Stimulated activated naive CD8-positive, alpha-beta T cell treated with anti-CD3 and anti-CD28 coated beads, Interleukin-15, Interleukin-2, amounts not matched to agents 100 ng/mL and 50 ng/mL, for 24 hours (primary cell): ENCODE results near the gene TMSB10.
A peak's percentile ranks its signal among the peaks of the same experiment; 100 is the strongest.
"Not testable (repeated sequence)": the region's sequence is repeated elsewhere in the genome, so short reads cannot be mapped to it uniquely, and the experiment has no call there.

ENCODE experiments used
- H3K27ac Mint-ChIP-seq: one replicate; pipeline ENCODE4 v1.8.0; 2021; ENCODE audit warnings: mild to moderate bottlenecking, mixed read lengths
- H3K27me3 Mint-ChIP-seq: one replicate; pipeline ENCODE4 v1.8.0; 2021; ENCODE audit warnings: mixed read lengths
- H3K36me3 Mint-ChIP-seq: one replicate; pipeline ENCODE4 v1.8.0; 2021; ENCODE audit warnings: low read depth, mixed read lengths
- H3K4me1 Mint-ChIP-seq: one replicate; pipeline ENCODE4 v1.8.0; 2021; ENCODE audit warnings: low read depth, mixed read lengths
- H3K4me3 Mint-ChIP-seq: one replicate; pipeline ENCODE4 v1.8.0; 2021; ENCODE audit warnings: mild to moderate bottlenecking, mixed read lengths
- H3K9me3 Mint-ChIP-seq: one replicate; pipeline ENCODE4 v1.8.0; 2021; ENCODE audit warnings: mixed read lengths

TMSB10 gene

DNA sequence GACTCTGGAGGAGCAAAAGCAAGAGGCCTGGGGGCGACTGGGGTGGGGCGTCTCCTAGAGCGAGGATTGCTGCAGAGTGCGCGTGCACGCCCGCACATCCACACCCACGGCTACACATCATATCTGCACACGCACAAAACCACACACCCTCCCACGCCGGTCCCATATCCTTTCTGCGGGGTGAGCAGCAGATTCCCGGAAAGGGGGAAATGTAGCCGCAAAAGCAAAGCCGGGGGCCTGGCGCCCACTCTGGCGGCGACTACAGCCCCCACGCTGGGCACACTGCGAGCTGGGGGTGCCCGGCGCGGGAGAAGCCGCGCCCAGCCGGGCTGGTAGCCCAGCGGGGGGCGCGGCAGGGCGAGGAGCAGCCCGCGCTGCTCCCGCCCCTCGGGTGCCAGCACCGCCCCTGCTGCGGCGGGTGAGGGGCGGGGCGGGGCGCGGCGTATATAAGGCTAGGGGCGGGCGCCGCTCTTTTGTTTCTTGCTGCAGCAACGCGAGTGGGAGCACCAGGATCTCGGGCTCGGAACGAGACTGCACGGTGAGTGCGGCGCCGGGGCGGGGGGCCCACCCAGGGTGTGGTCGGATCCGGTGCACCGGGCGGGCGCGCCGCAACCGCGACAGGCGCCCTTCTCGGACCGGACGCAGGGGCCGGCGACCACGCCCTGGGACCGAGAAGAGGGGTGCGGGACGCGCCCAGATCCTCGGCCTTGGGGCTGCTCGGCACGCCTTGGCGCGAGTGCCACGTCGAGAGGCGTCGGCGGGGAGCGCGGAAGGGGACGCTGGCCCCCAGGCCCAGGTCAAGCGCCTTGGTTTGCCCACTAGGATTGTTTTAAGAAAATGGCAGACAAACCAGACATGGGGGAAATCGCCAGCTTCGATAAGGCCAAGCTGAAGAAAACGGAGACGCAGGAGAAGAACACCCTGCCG lies at the start of gene TMSB10:
TMSB10 (plus strand) TSS at position 476 of the 927 bp plus-strand sequence.
- Mint-ChIP-seq H3K27me3 (no peaks in the 10 kb centered on the region), H3K4me3 (peak within 1 kb of the TSS; percentile 89), H3K4me1 (peaks cover 78% of the 10 kb centered on the region), H3K27ac (peak within 1 kb of the TSS; percentile 89), H3K9me3 (peaks cover 11% of the 10 kb centered on the region), H3K36me3 (peaks cover 42% of the 10 kb centered on the region)

DNA sequence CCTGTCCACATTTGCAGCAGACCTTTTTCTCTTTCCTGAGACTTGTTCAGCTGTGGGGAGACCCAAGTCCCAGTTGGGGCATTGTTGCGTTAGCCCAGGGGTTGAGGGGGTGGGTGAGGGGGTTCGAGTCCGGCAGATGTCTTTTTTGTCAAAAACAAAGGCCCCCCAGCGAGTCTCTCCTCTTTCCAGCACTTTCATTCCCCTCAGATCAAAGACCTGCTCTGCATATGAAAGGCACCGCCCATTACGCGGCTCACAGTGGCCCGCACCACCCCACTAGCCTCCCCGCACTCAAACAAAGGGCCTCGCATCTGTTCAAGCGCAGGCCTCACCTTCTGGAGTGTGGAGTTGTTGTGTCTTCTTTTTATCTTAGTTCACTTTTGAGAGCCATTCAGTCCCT lies 49.7 kb upstream of the TMSB10 start:
- no peaks in the 10 kb centered on the region for H3K27me3 Mint-ChIP-seq
- H3K4me1 Mint-ChIP-seq: peaks cover 94% of the 10 kb centered on the region
- H3K4me3 Mint-ChIP-seq: peak overlapping the region; percentile 72
- peaks cover 53% of the 10 kb centered on the region for H3K36me3 Mint-ChIP-seq
- peaks cover 14% of the 10 kb centered on the region for H3K9me3 Mint-ChIP-seq
- H3K27ac Mint-ChIP-seq: peak overlapping the region; percentile 92

DNA sequence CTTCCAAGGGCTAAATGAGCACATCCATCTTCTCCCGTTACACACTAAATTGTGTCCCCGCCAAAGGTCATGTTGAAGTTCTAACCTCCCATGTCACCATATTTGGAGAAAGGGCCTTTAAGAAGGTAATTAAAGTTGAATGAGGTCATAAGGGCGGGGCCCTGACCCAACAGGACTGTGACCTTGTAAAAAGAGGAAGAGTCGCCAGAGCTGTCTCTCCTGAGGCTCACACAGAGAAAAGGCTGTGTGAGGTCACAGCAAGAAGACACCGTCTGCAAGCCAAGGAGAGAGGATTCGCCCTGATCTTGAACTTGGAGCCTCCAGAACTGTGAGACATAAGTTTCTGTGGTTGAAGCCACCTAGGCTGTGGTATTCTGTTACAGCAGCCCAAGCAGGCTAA lies 48.7 kb upstream of the TMSB10 start:
- no peaks in the 10 kb centered on the region for H3K27me3 Mint-ChIP-seq
- peaks cover 92% of the 10 kb centered on the region for H3K4me1 Mint-ChIP-seq
- H3K27ac Mint-ChIP-seq: peak overlapping the region; percentile 92
- peaks cover 14% of the 10 kb centered on the region for H3K9me3 Mint-ChIP-seq
- peaks cover 45% of the 10 kb centered on the region for H3K36me3 Mint-ChIP-seq
- H3K4me3 Mint-ChIP-seq: peak overlapping the region; percentile 72

DNA sequence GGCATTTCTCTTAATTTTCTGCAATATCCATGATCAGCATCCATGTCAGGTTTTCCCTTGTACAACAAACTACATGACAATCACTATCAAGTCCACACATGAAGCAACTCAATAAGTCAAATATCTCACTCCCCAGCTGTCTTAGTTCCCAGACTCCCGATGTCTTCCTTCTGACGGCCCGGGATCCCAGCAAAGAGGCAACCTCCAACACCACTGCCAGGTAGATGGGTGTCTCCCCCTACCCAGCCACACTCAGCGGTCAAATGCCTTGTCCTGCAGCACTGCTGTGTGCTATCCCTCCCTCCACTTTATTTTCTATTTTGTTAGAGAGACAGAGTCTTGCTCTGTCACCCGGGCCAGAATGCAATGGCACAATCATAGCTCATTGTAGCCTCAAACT lies 47.9 kb upstream of the TMSB10 start:
- peaks cover 13% of the 10 kb centered on the region for H3K9me3 Mint-ChIP-seq
- peak overlapping the region; percentile 1 for H3K4me3 Mint-ChIP-seq
- H3K36me3 Mint-ChIP-seq: peaks cover 37% of the 10 kb centered on the region
- no peaks in the 10 kb centered on the region for H3K27me3 Mint-ChIP-seq
- peak overlapping the region; percentile 92 for H3K27ac Mint-ChIP-seq
- H3K4me1 Mint-ChIP-seq: peaks cover 92% of the 10 kb centered on the region

DNA sequence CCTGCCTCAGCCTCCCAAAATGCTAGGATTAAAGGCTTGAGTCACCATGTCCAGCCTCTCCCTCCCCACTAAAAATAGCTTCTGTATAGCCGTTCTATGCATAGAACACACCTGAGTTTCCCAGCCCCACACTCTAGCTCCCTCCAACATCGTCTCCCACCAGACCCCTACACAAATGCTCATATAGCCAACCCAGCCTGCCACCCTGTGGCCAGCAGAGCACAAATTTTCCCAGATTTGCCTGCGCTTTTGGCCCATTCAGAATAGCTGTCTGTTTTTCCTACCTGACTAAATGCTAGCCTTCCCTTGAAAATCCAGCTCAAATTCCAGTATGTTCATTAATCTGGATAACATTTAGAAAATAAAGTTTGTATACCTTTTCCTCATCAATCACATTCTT lies 47.3 kb upstream of the TMSB10 start:
- Mint-ChIP-seq H3K27ac (peak overlapping the region; percentile 38), H3K9me3 (peaks cover 8% of the 10 kb centered on the region), H3K27me3 (no peaks in the 10 kb centered on the region), H3K36me3 (peaks cover 31% of the 10 kb centered on the region), H3K4me1 (peaks cover 92% of the 10 kb centered on the region), H3K4me3 (peak overlapping the region; percentile 1)

DNA sequence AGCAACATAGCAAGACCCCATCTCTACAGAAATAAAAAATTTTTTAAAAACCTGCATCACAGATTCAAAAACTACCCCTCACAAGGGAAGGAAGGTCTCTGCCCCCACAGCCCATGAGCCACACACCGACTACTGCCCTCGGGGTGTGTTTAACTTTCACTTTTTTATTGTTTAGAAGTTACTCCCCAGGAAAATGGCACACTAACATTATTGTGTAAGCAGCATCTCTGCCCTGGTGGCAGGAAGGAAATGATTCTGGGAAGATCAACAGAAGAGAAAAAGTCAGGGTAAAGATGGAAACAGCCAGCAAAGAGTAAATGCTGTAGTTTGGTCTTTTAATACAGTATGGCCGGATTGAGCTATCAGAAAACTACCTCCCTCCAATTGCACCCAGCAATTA lies 46.5 kb upstream of the TMSB10 start:
- no peaks in the 10 kb centered on the region for H3K27me3 Mint-ChIP-seq
- H3K4me3 Mint-ChIP-seq: peak overlapping the region; percentile 33
- H3K4me1 Mint-ChIP-seq: peaks cover 93% of the 10 kb centered on the region
- H3K36me3 Mint-ChIP-seq: peaks cover 30% of the 10 kb centered on the region
- peaks cover 5% of the 10 kb centered on the region for H3K9me3 Mint-ChIP-seq
- H3K27ac Mint-ChIP-seq: peak overlapping the region; percentile 69

DNA sequence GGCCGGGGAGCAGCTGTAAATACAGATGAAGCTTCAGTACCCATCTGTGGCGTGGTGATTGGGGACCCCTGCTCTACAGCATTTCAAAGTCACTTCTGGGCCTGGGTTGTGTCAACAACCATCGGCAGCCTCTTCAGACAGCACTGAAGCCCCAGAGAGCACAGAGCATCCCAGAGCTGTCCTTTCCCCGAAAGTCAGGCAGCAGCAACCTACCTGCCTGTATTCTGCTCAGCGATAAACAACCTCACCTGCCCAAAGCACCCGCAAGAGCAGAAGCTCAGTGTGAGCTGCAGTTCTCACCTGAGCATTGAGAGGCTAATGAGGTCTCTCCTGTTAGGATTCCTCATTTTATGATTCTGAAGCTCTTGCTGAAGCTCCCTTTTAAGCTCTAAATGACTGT lies 43.9 kb upstream of the TMSB10 start:
- no peaks in the 10 kb centered on the region for H3K27me3 Mint-ChIP-seq
- H3K9me3 Mint-ChIP-seq: no peaks in the 10 kb centered on the region
- peaks cover 17% of the 10 kb centered on the region for H3K36me3 Mint-ChIP-seq
- peak overlapping the region; percentile 48 for H3K4me3 Mint-ChIP-seq
- H3K27ac Mint-ChIP-seq: peak overlapping the region; percentile 6
- peaks cover 91% of the 10 kb centered on the region for H3K4me1 Mint-ChIP-seq

DNA sequence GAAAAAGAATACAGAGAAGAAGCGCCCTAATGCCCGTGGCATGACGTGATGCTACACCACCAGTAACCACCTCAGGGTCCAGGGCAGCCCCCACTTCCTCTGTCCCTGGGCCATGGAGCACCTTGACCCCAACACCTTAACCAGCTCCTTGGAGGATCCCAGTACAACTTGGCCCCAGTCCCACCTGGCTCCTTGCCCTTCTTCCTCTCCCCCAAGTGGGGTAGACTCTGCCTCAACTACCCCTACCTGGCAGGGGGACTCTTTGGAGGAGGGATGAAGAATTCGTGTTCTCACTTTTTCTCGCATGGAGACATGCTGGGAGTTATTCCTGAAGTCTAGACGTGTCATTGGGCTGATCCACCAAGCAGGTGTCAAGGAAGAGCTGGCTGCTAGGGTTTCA lies 43.5 kb upstream of the TMSB10 start:
- H3K9me3 Mint-ChIP-seq: no peaks in the 10 kb centered on the region
- peaks cover 91% of the 10 kb centered on the region for H3K4me1 Mint-ChIP-seq
- H3K27me3 Mint-ChIP-seq: no peaks in the 10 kb centered on the region
- peak overlapping the region; percentile 6 for H3K27ac Mint-ChIP-seq
- peaks cover 13% of the 10 kb centered on the region for H3K36me3 Mint-ChIP-seq
- peak overlapping the region; percentile 48 for H3K4me3 Mint-ChIP-seq

DNA sequence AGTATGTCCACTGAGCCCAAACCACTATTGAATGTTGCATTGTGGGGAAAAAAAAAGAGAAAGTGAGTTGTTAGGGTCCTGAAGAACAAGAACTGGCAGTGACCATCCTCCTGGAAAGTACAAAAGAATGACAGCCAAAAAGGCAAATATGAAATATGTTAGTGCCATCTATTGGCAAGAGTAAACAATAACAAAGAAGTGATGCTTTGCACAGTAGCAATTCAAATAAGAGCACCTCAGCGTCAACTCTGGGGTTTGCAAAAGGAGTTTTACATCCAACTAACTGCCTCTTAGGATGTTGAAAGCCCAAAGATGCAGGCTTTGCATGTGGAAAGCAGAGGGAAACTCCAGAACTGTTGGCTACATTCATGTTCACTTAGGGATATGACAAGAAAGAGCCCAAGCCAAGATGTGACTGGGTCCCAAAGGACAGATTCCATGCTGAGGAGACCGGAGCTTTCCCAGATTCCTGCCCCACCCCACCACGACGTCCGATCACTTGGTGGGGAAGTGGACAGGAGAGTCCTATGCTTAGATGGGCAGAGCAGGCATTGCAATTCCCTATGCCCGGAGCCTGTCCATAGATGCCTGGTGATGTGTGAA lies 40.2 kb upstream of the TMSB10 start:
- Mint-ChIP-seq H3K27ac (peak overlapping the region; percentile 63), H3K27me3 (no peaks in the 10 kb centered on the region), H3K4me1 (peaks cover 81% of the 10 kb centered on the region), H3K4me3 (no peak overlapping the region), H3K36me3 (peaks cover 23% of the 10 kb centered on the region), H3K9me3 (no peaks in the 10 kb centered on the region)

DNA sequence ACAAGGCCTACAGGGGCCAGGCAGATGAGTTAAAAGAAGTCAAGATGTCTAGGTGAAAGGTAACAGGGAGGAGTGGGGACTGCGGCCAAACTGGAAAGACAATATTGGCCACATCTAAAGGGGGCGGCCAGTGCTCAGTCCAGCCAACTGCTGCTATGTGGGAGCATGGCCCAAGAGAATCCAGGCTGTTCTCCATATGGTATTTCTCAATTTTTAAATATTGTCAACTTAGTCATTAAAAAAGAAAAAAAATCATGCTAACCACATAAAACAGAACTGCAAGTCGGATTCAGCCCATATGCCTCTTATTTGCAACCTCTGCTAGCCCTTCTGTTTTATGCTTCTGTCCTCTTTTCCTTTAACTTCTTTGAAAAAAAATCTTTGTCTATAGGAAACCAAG lies 39.3 kb upstream of the TMSB10 start:
- Mint-ChIP-seq H3K4me1 (peaks cover 83% of the 10 kb centered on the region), H3K4me3 (no peak overlapping the region), H3K36me3 (peaks cover 29% of the 10 kb centered on the region), H3K9me3 (no peaks in the 10 kb centered on the region), H3K27ac (no peak overlapping the region), H3K27me3 (no peaks in the 10 kb centered on the region)

DNA sequence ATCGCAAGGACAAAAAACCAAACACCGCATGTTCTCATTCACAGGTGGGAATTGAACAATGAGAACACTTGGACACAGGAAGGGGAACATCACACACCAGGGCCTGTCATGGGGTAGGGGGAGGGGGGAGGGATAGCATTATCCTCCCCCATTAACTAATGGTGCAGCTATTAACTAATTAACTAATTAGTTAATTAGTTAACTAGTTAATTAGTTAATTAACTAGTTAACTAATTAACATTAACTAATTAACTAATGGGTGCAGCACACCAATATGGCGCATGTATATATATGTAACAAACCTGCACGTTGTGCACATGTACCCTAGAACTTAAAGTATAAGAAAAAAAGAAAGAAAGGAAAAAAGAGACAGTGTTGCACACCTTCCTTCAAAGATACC lies 37.1 kb upstream of the TMSB10 start:
- not testable (repeated sequence) for H3K9me3 Mint-ChIP-seq, H3K27me3 Mint-ChIP-seq, H3K4me3 Mint-ChIP-seq, H3K27ac Mint-ChIP-seq
- peaks cover 74% of the 10 kb centered on the region for H3K4me1 Mint-ChIP-seq
- peaks cover 33% of the 10 kb centered on the region for H3K36me3 Mint-ChIP-seq

DNA sequence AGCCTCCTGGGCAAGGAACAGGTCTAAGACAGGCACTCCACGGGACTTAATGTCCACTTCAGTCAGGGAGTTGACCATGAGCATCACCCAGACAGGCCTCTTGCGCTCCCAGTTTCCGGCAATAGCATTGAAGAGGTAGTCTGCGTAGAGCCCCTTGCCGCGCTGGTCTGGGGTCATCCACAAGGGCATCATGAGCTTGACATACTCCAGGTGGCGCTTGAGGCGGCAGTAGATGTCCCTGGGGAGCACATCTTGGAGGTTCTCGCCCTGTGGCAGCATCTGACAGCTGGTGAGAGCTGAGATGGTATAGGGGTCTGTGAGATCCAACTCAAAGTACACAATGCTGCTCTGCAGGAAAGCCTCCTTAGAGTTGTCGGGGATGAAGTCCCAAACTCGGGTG lies 35.1 kb upstream of the TMSB10 start:
- H3K27me3 Mint-ChIP-seq: no peaks in the 10 kb centered on the region
- peaks cover 42% of the 10 kb centered on the region for H3K36me3 Mint-ChIP-seq
- no peak overlapping the region for H3K4me3 Mint-ChIP-seq
- H3K9me3 Mint-ChIP-seq: no peaks in the 10 kb centered on the region
- H3K4me1 Mint-ChIP-seq: peaks cover 78% of the 10 kb centered on the region
- H3K27ac Mint-ChIP-seq: peak overlapping the region; percentile 28

DNA sequence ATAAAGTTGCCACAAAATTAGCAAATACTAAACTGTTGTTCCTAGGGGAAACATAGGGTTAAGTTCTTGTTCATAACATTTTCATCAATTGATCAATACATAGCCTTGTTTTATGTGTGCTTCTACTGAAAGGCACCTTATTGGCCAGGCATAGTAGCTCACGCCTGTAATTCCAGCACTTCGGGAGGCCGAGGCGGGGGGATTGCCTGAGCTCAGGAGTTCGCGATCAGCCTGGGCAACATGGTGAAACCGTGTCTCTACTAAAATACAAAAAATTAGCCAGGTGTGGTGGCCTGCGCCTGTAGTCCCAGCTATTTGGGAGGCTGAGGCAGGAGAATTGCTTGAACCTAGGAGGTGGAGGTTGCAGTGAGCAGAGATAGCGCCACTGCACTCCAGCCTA lies 32.8 kb upstream of the TMSB10 start:
- H3K9me3 Mint-ChIP-seq, H3K4me3 Mint-ChIP-seq, H3K27ac Mint-ChIP-seq, H3K27me3 Mint-ChIP-seq: not testable (repeated sequence)
- H3K4me1 Mint-ChIP-seq: peaks cover 81% of the 10 kb centered on the region
- peaks cover 48% of the 10 kb centered on the region for H3K36me3 Mint-ChIP-seq

DNA sequence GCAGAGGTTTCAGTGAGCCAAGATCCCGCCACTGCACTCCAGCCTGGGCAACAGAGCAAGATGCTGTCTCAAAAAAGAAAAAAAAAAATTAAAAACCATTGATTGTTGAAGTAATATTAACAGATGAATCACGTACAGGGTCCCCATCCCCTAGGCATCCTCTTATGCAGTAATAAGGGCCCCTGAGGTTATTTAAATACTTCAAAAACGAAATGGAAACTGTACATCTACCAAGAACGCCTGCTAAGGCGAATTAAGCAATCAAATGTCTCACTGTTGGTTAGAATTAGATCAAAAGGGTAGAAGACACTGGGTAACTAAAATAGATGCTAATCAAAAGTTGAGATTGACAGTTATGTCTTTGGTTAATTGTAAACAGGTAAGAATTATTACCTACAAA lies 32.1 kb upstream of the TMSB10 start:
- H3K9me3 Mint-ChIP-seq: no peaks in the 10 kb centered on the region
- H3K36me3 Mint-ChIP-seq: peaks cover 46% of the 10 kb centered on the region
- H3K4me1 Mint-ChIP-seq: peaks cover 83% of the 10 kb centered on the region
- no peaks in the 10 kb centered on the region for H3K27me3 Mint-ChIP-seq
- peak overlapping the region; percentile 35 for H3K4me3 Mint-ChIP-seq
- peak overlapping the region; percentile 43 for H3K27ac Mint-ChIP-seq

DNA sequence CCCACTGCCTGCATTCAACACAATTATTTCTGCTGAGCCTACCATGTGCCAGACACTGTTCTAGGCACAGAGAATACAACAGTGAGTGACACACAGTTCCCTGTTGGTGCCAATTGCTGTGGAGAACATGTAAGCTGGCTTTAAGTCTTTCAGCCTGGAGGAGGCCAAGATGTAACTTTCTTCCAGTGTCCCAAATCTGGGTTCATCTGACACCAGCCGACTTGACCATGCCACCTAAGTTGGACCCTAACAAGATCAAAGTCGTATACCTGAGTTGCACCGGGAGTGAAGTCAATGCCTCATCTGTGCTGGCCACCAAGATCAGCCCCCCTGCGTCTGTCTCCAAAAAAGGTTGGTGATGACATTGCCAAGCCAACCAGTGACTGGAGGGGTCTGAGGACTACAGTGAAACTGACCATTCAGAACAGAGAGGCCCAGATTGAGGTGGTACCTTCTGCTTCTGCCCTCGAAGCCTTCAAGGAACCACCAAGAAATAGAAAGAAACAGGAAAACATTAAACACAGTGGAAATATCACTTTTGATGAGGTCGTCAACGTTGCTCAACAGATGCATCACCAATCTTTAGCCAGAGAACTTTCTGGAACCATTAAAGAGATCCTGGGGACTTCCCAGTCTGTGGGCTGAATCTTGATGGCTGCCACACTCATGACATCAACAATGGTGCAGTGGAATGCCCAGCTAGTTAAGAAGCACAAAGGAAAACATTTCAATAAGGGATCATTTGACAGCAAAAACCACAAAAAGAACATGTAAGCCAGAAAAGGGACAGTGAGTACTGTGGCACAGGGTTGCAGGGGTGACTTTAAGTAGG lies 30.9 kb upstream of the TMSB10 start:
- Mint-ChIP-seq H3K27ac (peak overlapping the region; percentile 95), H3K9me3 (no peaks in the 10 kb centered on the region), H3K36me3 (peaks cover 41% of the 10 kb centered on the region), H3K4me3 (peak overlapping the region; percentile 60), H3K4me1 (peaks cover 88% of the 10 kb centered on the region), H3K27me3 (no peaks in the 10 kb centered on the region)
